Stimulated activated CD8-positive, alpha-beta memory T cell treated with anti-CD3 and anti-CD28 coated beads, Interleukin-4, amount 100 ng/mL, for 4 hours (primary cell): Measurements from ENCODE around the gene BEND5.

Source experiments
- DNase-seq, 2 donors: peaks; one replicate each; pipeline ENCODE4 v3.0.0-alpha.2; 2020; ENCODE audit warnings: low read depth in 2 of 2, low spot score in 1 of 2

The BEND5 gene

GRCh38 chr1:48726139-48726538 lies 50.6 kb downstream of the BEND5 start:
- no peak for DNase-seq

- DNase-seq: no peak
Measured at GRCh38 chr1:48725341-48726046, 51.2 kb downstream of the BEND5 start.

GRCh38 chr1:48720929-48721328 lies 55.8 kb downstream of the BEND5 start:
- no peak for DNase-seq

DNA sequence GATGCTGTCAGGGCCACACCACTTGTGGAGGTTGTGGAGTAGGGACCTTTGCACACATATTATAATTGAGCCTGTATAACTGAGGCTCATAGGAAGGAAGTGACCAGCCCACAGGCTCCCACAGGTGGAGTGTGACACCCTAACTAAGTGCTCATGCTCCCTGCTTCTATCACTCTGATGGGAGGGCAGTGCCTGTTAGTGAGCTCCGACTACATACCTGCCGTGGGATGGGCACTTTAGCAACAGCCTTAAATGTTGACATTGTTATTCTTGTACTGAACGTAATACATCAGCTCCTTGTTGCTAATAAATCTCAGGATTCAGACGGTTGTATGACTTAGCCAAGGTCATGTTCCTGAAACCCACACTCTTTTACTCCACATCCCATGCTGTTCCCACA lies 58.0 kb downstream of the BEND5 start:
- no peak for DNase-seq

DNA sequence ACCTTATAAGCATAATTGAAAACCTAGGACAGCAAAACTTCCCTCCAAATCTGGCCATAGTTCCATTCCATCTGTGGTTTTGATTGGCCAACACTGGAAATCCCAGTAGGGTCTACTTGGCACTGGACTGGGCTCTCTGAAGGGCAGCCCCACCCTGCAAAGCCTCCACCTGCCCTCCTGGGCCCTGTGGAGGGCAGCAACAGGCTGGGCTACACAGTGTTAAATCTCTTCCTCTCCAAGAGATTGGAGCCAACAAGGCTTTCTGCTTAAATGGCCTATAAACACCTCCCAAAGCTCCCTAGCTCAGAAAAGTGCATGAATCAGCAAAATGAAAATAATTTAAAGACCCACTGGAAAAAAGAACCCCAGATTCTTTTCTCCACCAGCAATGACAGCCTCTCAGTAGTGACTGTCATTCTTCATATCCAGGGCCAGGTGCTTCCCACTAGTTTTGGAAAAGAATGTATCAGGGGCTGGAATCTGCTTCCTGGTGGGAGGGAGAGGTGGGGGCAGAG lies 58.5 kb downstream of the BEND5 start:
- no peak for DNase-seq

DNA sequence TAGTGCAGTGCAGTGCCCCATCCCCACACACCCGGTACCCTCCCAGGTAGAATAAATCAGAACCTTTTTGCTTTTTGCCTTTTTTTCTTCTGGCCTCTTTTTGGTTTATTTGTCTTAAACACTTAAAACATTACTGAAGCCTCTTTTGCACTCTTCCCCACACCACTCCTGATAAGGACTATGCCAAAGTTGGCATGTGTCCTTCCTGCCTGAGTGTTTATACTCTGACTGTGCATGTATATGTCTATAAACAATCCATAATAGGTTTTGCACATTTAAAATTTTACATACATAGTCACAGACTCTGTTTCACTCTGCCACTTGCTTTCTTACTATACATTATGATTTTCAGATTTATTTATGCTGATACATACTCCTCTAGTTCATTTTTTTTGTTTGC lies 59.6 kb downstream of the BEND5 start:
- no peak for DNase-seq

- no peak for DNase-seq
Measured at GRCh38 chr1:48715921-48716320, 60.8 kb downstream of the BEND5 start.

DNA sequence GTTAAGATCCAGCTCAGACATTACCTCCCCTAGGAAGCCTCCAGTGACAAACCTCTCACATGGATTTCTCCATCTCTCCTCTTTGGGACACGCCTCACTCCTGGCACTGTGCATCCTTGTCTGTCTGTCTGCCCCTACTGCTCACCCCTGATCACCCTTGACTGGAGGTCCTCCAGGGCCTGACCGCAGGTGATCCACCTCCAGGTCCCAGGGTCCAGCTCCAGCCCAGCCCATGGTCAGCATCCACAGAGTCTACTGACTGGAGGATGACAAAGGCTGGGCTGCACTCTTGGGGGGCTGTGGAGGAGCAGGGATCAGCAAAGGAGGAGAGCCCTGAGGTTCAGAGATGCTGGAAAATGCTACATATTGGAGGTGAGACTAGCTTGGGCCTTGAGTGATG lies 65.8 kb downstream of the BEND5 start:
- no peak for DNase-seq

DNA sequence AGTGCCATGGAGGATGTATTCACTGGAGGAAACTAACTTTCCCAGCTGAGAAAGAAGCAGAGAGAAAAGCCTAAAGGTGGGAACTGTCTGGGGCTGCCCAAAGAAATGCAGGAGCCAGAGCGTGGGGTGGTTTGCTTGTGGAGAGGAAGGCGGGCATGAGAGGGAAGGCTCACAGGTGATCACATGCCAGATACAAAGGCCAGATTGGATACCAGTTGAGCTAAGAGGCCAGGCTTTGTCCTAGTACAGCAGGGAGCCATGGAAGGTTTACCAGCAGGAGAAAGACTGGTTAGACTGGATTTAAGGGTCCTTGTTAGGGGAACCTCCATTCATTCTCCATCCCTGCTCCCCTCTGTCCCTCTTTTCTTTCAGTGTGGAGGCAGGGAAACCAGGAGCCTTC lies 66.4 kb downstream of the BEND5 start:
- no peak for DNase-seq

GRCh38 chr1:48704736-48705135 lies 72.0 kb downstream of the BEND5 start:
- no peak for DNase-seq

DNA sequence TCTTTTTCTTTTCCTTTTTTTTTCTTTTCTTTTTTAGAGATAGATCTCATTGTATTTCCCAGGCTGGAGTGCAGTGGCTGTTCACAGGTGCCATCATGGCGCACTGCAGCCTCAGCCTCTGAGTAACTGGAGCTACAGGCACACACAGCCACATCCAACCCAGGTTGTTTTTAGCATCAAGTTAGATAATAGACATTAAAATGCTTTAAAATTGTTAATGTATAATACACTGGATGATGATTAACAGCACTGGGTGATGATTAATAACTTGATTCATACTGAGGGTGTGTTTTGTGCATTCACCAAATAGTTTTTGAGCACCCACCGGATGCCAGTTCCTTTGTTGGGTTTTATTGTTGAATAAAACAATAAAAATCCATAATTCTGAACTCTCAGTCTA lies 75.2 kb downstream of the BEND5 start:
- no peak for DNase-seq

DNA sequence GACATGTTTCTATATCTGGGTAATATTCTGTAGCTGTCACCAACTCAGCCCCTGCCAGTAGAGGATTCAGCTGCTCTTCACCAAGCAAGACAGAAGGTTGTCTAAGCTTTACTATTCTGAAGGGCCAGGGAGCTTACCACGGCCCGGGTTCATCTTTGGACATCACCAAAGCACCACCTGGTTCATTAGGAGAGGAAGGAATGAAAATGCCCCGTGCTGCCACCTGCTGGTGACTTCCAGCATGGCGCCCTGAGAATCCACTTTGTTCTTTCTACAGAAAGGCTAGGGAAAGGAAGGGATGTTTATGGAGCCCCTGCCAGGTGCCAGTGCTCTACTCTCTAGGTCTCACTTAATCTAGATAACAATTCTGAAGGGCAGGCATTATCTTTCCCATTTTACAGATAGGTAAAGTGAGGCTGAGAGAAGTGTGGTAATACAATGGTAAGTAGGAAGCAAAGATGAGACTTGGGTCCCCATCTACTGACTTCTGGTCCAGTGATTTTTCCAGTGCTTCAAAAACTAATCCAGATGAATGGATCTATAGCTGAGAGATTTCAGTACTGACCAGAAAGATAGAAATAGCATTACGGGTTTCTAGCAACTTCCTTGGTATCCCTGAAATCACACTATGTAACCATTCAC lies 79.5 kb downstream of the BEND5 start:
- peak in 1 of 2 donors; percentile 36 for DNase-seq

- no peak for DNase-seq
Measured at GRCh38 chr1:48695161-48695560, 81.5 kb downstream of the BEND5 start.

- DNase-seq: no peak
Measured at GRCh38 chr1:48693674-48694320, 82.9 kb downstream of the BEND5 start.

- DNase-seq: no peak
Measured at GRCh38 chr1:48693180-48693579, 83.5 kb downstream of the BEND5 start.

DNA sequence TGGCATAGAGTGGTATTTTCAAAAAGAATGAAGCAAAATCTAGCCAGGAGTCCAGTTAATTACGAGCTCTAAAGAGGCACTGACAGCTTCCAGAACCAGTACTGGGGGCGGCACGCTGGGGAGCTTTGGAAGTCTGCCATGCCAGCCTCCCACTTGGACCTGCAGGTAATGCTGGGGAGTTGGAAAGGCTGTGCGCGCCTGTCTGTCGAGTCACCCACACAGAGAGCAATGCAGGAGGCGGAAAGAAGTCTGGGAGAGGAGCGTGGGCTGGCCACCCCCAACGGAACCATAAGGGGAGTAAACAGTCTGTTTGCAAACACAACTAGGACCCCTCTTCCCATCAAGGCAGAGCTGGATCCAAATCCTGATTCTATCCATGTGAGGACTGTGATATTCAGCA lies 84.5 kb downstream of the BEND5 start:
- no peak for DNase-seq

- DNase-seq: no peak
Measured at GRCh38 chr1:48691429-48692001, 85.2 kb downstream of the BEND5 start.

DNA sequence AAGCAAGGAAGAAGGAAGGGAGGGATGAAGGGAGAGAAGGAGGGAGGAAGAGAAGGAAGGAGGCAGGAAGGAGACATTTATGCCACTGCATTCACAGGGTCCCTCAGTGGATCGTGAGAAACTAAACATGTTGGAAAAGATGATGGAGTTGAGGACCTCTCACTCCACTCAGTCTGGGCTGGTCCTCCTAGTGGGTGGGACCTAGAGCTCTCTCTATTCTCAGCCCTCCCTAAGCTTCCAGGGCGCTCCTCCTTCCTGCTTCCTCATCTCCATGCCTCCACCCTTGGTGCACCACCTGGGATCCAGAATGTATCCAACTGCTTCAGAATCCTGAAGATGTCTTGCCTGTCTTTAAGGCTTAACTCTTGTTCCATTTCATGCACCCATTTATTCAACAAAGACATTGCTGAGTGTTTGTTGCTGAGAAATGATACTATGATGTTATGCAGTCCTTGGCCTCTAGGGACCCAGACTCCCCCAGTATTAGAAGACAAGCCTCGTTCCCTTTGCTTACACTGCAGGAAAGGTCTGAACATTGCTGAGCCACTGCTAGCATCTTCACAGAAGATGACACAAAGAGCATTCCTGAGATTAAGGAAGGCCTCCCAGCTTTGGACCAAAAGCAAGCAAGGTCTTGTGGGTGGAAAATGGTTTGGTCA lies 88.5 kb downstream of the BEND5 start:
- no peak for DNase-seq

GRCh38 chr1:48687282-48688045 lies 89.2 kb downstream of the BEND5 start:
- DNase-seq: no peak

- DNase-seq: no peak
Measured at GRCh38 chr1:48686159-48686558, 90.5 kb downstream of the BEND5 start.

GRCh38 chr1:48684381-48684780 lies 92.3 kb downstream of the BEND5 start:
- DNase-seq: no peak
